ENCODE measurements around the gene RNF144A.

Gene RNF144A

GRCh38 chr2:7048762-7049294 lies 131.6 kb downstream of the RNF144A start:
- no peak for DNase-seq

- DNase-seq = no peak
These were observed 135.2 kb downstream of the RNF144A start for GRCh38 chr2:7052404-7052803.

- DNase-seq = peak; percentile 98
These were observed 136.5 kb downstream of the RNF144A start for GRCh38 chr2:7053650-7054265.

- DNase-seq = peak; percentile 96
These were observed 140.7 kb downstream of the RNF144A start for GRCh38 chr2:7057865-7058400.

- peak; percentile 85 for DNase-seq
These were observed 142.9 kb downstream of the RNF144A start for GRCh38 chr2:7060156-7060555.

- no peak for DNase-seq
These were observed 143.6 kb downstream of the RNF144A start for GRCh38 chr2:7060631-7061449.

GRCh38 chr2:7061450-7061789 lies 144.2 kb downstream of the RNF144A start:
- DNase-seq = no peak

GRCh38 chr2:7061921-7062320 lies 144.7 kb downstream of the RNF144A start:
- no peak for DNase-seq

- DNase-seq = no peak
These were observed 146.6 kb downstream of the RNF144A start for GRCh38 chr2:7063789-7064188.

- no peak for DNase-seq
These were observed 151.2 kb downstream of the RNF144A start for GRCh38 chr2:7068457-7068856.

GRCh38 chr2:7070483-7070882 lies 153.3 kb downstream of the RNF144A start:
- no peak for DNase-seq

- no peak for DNase-seq
These were observed 153.9 kb downstream of the RNF144A start for GRCh38 chr2:7071154-7071553.

GRCh38 chr2:7071916-7072556 lies 154.8 kb downstream of the RNF144A start:
- DNase-seq = no peak

GRCh38 chr2:7073901-7074300 lies 156.7 kb downstream of the RNF144A start:
- no peak for DNase-seq

GRCh38 chr2:7075834-7076233 lies 158.6 kb downstream of the RNF144A start:
- DNase-seq = no peak

GRCh38 chr2:7077660-7078267 lies 160.6 kb downstream of the RNF144A start:
- no peak for DNase-seq

- peak; percentile 79 for DNase-seq
These were observed 166.6 kb downstream of the RNF144A start for GRCh38 chr2:7083580-7084509.

- DNase-seq = no peak
These were observed 167.4 kb downstream of the RNF144A start for GRCh38 chr2:7084601-7085000.

GRCh38 chr2:7089284-7089683 lies 172.1 kb downstream of the RNF144A start:
- DNase-seq = no peak

- DNase-seq = no peak
These were observed 172.8 kb downstream of the RNF144A start for GRCh38 chr2:7089898-7090510.

GRCh38 chr2:7093376-7093775 lies 176.2 kb downstream of the RNF144A start:
- DNase-seq = no peak

Data from NCI-H2171 treated with DMSO at 0.1 percent for 48 hours (cell line).